ENCODE data around the gene BLTP2.
"Not testable (repeated sequence)": the region's sequence is repeated elsewhere in the genome, so short reads cannot be mapped to it uniquely, and the experiment has no call there.

Gene BLTP2

GRCh38 chr17:28661635-28662526 is 16.9 kb upstream of the BLTP2 start, which contains the start of the genes SDF2 and SUPT6H:
SDF2 (minus strand) TSS chr17:28661906; CDS start chr17:28661876, 30 bp downstream.
SUPT6H (plus strand) TSS chr17:28662205; CDS start chr17:28673402, 11,197 bp downstream.
- in situ Hi-C loops (cut with MboI; ENCODE audit: low sequenced_read_pairs) = no loop called here
- 0 out of 2 replicates have a peak, but pooled peaks cover 7% of the 10 kb centered on the region for H3K9me3 ChIP-seq
- peak; percentile 85 to 95 for DNase-seq (ENCODE audit: low spot score in 2 of 2)
- H3K4me3 ChIP-seq = peak within 1 kb of the TSS; percentile 63
- peaks cover 9% of the 10 kb centered on the region for H3K4me1 ChIP-seq
- H3K27me3 ChIP-seq (ENCODE audit: low read depth) = no peaks in the 10 kb centered on the region
- peaks cover 35% of the 10 kb centered on the region for H3K36me3 ChIP-seq (replicated peaks)

DNA sequence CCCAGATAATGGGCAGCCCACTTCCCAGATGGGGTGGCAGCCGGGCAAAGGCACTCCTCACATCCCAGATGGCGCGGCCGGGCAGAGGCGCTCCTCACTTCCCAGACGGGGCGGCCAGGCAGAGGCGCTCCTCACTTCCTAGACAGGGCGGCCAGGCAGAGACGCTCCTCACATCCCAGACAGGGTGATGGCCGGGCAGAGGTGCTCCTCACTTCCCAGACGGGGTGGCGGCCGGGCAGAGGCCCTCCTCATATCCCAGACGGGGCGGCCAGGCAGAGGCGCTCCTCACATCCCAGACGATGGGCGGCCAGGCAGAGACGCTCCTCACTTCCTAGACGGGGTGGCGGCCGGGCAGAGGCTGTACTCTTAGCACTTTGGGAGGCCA is 14.5 kb upstream of the BLTP2 start:
- peaks cover 31% of the 10 kb centered on the region for H3K36me3 ChIP-seq (replicated peaks)
- in situ Hi-C loops (cut with MboI; ENCODE audit: low sequenced_read_pairs); H3K9me3 ChIP-seq; H3K4me1 ChIP-seq; H3K4me3 ChIP-seq; H3K27me3 ChIP-seq (ENCODE audit: low read depth); DNase-seq (ENCODE audit: low spot score in 2 of 2): not testable (repeated sequence)

DNA sequence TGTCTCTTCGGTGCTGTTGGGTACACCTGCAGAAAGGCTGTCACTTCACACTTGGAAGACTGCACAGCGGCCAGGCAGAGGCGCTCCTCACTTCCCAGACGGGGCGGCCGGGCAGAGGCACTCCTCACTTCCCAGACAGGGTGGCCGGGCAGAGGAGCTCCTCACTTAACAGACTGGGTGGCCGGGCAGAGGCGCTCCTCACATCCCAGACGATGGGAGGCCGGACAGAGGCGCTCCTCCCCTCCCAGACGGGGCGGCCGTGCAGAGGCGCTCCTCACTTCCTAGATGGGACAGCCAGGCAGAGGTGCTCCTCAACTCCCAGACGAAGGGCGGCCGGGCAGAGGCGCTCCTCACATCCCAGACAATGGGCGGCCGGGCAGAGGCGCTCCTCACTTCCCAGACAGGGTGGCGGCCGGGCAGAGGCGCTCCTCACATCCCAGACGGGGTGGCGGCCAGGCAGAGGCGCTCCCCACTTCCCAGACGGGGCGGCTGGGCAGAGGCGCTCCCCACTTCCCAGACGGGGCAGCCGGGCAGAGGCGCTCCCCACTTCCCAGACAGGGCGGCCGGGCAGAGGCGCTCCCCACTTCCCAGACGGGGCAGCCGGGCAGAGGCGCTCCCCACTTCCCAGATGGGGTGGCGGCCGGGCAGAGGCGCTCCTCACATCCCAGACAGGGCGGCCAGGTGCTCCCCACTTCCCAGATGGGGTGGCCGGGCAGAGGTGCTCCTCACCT is 14.0 kb upstream of the BLTP2 start:
- H3K9me3 ChIP-seq; DNase-seq (ENCODE audit: low spot score in 2 of 2); H3K4me3 ChIP-seq; H3K4me1 ChIP-seq; H3K27me3 ChIP-seq (ENCODE audit: low read depth); in situ Hi-C loops (cut with MboI; ENCODE audit: low sequenced_read_pairs): not testable (repeated sequence)
- peaks cover 28% of the 10 kb centered on the region for H3K36me3 ChIP-seq (replicated peaks)

GRCh38 chr17:28658342-28658741 is 13.4 kb upstream of the BLTP2 start:
- H3K9me3 ChIP-seq; H3K27me3 ChIP-seq (ENCODE audit: low read depth); H3K4me1 ChIP-seq; H3K4me3 ChIP-seq; in situ Hi-C loops (cut with MboI; ENCODE audit: low sequenced_read_pairs); DNase-seq (ENCODE audit: low spot score in 2 of 2): not testable (repeated sequence)
- H3K36me3 ChIP-seq (replicated peaks) = peaks cover 26% of the 10 kb centered on the region

- H3K9me3 ChIP-seq = 0 out of 2 replicates have a peak, but pooled peaks cover 7% of the 10 kb centered on the region
- no peak overlapping the region for H3K4me3 ChIP-seq
- H3K27me3 ChIP-seq (ENCODE audit: low read depth) = no peaks in the 10 kb centered on the region
- H3K36me3 ChIP-seq (replicated peaks) = peaks cover 30% of the 10 kb centered on the region
- in situ Hi-C loops (cut with MboI; ENCODE audit: low sequenced_read_pairs) = no loop called here
- no peak for DNase-seq (ENCODE audit: low spot score in 2 of 2)
- H3K4me1 ChIP-seq = peaks cover 1% of the 10 kb centered on the region; the same call in 1 of the 2 replicates
These were observed 12.8 kb upstream of the BLTP2 start for GRCh38 chr17:28657756-28658155.

DNA sequence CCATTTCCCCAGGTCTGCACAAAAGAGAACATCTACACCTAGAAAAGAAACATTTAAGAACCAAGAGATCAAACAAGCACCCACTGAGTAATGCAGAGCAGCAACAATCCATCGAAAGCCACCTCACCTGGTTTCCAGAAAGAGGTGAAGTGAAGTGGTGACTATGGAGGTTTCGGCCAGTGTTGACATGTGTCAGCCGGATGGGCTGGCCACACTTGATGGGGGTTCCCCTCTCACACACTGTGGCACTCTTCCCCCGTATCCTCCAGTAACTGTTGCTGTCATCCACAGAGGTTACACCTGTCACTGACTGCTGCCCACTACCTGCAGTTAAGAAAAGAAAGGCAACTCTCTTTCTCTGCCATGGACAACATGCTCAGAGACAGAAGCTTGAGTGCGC is 10.2 kb upstream of the BLTP2 start:
- in situ Hi-C loops (cut with MboI; ENCODE audit: low sequenced_read_pairs) = no loop called here
- Histone ChIP-seq H3K9me3 (0 out of 2 replicates have a peak, but pooled peaks cover 4% of the 10 kb centered on the region), H3K4me1 (no peaks in the 10 kb centered on the region), H3K4me3 (no peak overlapping the region), H3K36me3 (replicated peaks) (peaks cover 33% of the 10 kb centered on the region), H3K27me3 (ENCODE audit: low read depth) (no peaks in the 10 kb centered on the region)
- DNase-seq (ENCODE audit: low spot score in 2 of 2) = no peak

DNA sequence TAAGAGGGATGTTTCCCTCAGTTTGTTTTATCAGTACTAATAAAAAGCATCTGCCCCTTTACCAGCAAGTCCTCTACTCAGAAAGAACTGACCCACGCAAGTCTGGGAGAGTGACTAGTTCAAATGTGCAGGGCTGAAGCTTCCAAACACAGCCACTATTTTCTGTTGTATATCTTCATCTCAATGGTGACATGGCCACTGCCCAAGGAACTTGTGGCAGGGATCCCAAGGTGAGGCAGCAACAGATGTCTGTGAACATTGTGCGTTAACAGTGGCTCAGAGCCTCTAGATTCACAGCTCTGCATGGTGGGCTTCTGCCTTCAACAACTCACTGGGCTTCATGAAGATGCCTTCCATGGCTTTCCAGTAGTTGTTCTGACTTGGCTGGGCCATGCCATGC is 3.7 kb upstream of the BLTP2 start:
- H3K4me1 ChIP-seq = peaks cover 5% of the 10 kb centered on the region
- H3K9me3 ChIP-seq = no peaks in the 10 kb centered on the region
- H3K36me3 ChIP-seq (replicated peaks) = peaks cover 19% of the 10 kb centered on the region
- no peaks in the 10 kb centered on the region for H3K27me3 ChIP-seq (ENCODE audit: low read depth)
- in situ Hi-C loops (cut with MboI; ENCODE audit: low sequenced_read_pairs) = no loop called here
- DNase-seq (ENCODE audit: low spot score in 2 of 2) = no peak
- H3K4me3 ChIP-seq = no peak overlapping the region

- peaks cover 34% of the 10 kb centered on the region for H3K36me3 ChIP-seq (replicated peaks)
- H3K4me3 ChIP-seq = no peak overlapping the region; the same call in 1 of the 2 replicates
- H3K27me3 ChIP-seq (ENCODE audit: low read depth) = no peaks in the 10 kb centered on the region
- H3K4me1 ChIP-seq = peaks cover 5% of the 10 kb centered on the region
- no peak for DNase-seq (ENCODE audit: low spot score in 2 of 2)
- in situ Hi-C loops (cut with MboI; ENCODE audit: low sequenced_read_pairs) = no loop called here
- no peaks in the 10 kb centered on the region for H3K9me3 ChIP-seq
These were observed 1.2 kb upstream of the BLTP2 start for GRCh38 chr17:28646039-28646754.

- in situ Hi-C loops (cut with MboI; ENCODE audit: low sequenced_read_pairs) = no loop called here
- peaks cover 38% of the 10 kb centered on the region for H3K36me3 ChIP-seq (replicated peaks)
- peak overlapping the region; percentile 64 for H3K4me3 ChIP-seq
- peaks cover 5% of the 10 kb centered on the region for H3K4me1 ChIP-seq
- DNase-seq (ENCODE audit: low spot score in 2 of 2) = peak in 1 of 2 experiments; percentile 11
- no peaks in the 10 kb centered on the region for H3K9me3 ChIP-seq
- no peaks in the 10 kb centered on the region for H3K27me3 ChIP-seq (ENCODE audit: low read depth)
These were observed 600 bp upstream of the BLTP2 start for GRCh38 chr17:28645576-28645939.

DNA sequence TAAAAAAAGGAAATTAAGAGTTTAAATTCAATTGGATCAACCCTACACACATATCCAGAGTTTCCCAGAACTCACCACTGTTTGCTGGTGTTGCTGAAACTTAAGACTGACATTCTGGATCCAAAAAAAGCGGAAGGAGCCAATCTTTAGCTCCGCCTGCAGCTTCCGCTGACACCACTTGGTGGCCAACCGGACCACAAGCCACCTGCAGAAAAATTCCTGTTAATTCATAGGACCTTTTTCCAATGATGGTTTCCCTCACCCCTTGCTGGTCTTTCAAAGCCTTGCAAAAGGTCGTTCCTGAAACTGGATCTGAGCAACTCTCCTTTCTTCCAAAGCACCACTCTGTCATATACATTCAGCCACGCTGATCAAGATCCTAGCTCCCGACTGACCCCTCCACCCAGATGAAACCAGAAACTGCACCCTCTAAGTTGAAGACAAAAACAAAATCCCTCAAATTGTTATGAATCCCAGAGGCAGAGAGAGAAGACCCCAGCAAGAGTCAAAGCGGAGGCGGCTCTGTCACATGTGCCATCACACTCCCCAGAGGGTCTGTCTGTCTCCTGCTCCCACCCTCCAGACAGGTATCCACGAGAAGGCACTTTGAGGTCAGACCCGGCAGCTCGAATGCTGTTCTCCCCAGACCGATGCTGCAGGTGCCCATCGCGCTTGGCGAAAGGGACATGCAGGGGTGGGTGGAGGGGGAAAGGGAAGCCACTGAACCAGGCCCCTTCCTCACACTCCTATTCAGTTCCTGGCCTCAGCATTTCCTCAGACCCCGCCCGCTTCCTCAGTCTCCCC is 773 bp downstream of the BLTP2 start:
- peak; percentile 66 to 70 for DNase-seq (ENCODE audit: low spot score in 2 of 2)
- peaks cover 5% of the 10 kb centered on the region for H3K4me1 ChIP-seq
- in situ Hi-C loops (cut with MboI; ENCODE audit: low sequenced_read_pairs) = no loop called here
- no peaks in the 10 kb centered on the region for H3K27me3 ChIP-seq (ENCODE audit: low read depth)
- peaks cover 51% of the 10 kb centered on the region for H3K36me3 ChIP-seq (replicated peaks)
- H3K9me3 ChIP-seq = no peaks in the 10 kb centered on the region
- peak overlapping the region; percentile 64 for H3K4me3 ChIP-seq

DNA sequence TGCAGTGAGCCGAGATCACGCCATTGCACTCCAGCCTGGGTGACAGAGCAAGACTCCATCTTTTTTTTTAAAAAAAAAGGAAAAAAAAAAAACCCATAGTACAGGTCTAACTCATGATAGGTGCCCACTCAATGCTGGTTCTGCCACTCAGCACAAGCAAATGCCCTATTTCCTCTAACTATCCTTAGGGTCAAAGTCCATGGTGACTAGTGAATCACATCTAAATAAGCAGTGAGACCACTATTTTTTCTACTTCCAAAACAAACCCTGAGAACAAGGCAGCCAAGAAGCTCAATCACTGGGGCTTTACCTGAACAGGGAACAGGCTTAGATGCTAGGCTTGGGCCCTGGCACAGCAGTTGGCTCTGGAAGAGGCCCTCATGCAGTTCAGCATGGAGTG is 3.4 kb downstream of the BLTP2 start:
- Histone ChIP-seq H3K9me3 (no peaks in the 10 kb centered on the region), H3K27me3 (ENCODE audit: low read depth) (no peaks in the 10 kb centered on the region), H3K4me3 (no peak overlapping the region), H3K4me1 (peaks cover 4% of the 10 kb centered on the region), H3K36me3 (replicated peaks) (peaks cover 69% of the 10 kb centered on the region)
- no peak for DNase-seq (ENCODE audit: low spot score in 2 of 2)
- in situ Hi-C loops (cut with MboI; ENCODE audit: low sequenced_read_pairs) = no loop called here

DNA sequence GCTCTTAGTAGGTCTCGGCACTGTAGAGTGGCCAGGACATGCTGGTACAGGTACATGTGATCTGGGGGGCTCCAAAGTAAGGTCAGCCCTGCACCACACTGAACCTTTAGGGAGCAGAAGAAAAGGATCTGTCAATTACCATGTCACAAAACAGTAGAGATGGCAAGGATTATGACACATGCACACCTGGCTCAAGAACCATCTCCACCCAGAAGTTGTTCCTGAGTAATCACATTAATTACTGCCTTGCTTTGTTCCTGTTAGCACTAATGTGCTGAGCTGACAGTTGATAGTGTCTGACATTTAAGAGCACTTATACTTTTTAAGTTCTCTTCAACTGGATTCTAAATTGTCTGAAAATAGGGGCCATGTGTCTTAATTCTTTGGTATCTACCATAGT is 9.5 kb downstream of the BLTP2 start:
- in situ Hi-C loops (cut with MboI; ENCODE audit: low sequenced_read_pairs) = no loop called here
- Histone ChIP-seq H3K27me3 (ENCODE audit: low read depth) (no peaks in the 10 kb centered on the region), H3K4me3 (no peak overlapping the region), H3K9me3 (no peaks in the 10 kb centered on the region), H3K4me1 (no peaks in the 10 kb centered on the region), H3K36me3 (replicated peaks) (peaks cover 99% of the 10 kb centered on the region)
- no peak for DNase-seq (ENCODE audit: low spot score in 2 of 2)
